OCI-M2 (cell line): ENCODE measurements around the gene ERFL.
"Not testable (repeated sequence)": the region's sequence is repeated elsewhere in the genome, so short reads cannot be mapped to it uniquely, and the experiment has no call there.

Experiments
- DNase-seq: peaks from one replicate; lab custom pipeline; 2025; ENCODE audit not compliant: unreplicated experiment; lab: John Stamatoyannopoulos, UW

Gene ERFL

GRCh38 chr19:41914424-41914834 is 13.8 kb downstream of the ERFL start:
- not testable (repeated sequence) for DNase-seq

GRCh38 chr19:41913538-41914423 is 14.5 kb downstream of the ERFL start:
- no peak for DNase-seq

GRCh38 chr19:41912899-41913537 is 15.2 kb downstream of the ERFL start:
- DNase-seq: no peak

GRCh38 chr19:41911889-41912731 is 16.1 kb downstream of the ERFL start:
- DNase-seq: no peak

- DNase-seq: no peak
These were observed 17.0 kb downstream of the ERFL start for GRCh38 chr19:41910992-41911888.

- DNase-seq: no peak
These were observed 17.8 kb downstream of the ERFL start for GRCh38 chr19:41910240-41910991.

- DNase-seq: no peak
These were observed 18.5 kb downstream of the ERFL start for GRCh38 chr19:41909706-41910105.

- no peak for DNase-seq
These were observed 19.4 kb downstream of the ERFL start for GRCh38 chr19:41908724-41909464.

- no peak for DNase-seq
These were observed 20.1 kb downstream of the ERFL start for GRCh38 chr19:41907994-41908615.

GRCh38 chr19:41906916-41907680 is 21.2 kb downstream of the ERFL start:
- no peak for DNase-seq

GRCh38 chr19:41906271-41906670 is 22.0 kb downstream of the ERFL start:
- DNase-seq: no peak

GRCh38 chr19:41905273-41906002 is 22.8 kb downstream of the ERFL start:
- no peak for DNase-seq

- DNase-seq: no peak
These were observed 24.0 kb downstream of the ERFL start for GRCh38 chr19:41904118-41904870.

GRCh38 chr19:41903193-41903953 is 24.9 kb downstream of the ERFL start:
- DNase-seq: no peak

- DNase-seq: no peak
These were observed 25.7 kb downstream of the ERFL start for GRCh38 chr19:41902594-41902993.
